IPS-18a (cell line): ENCODE data around the gene CLEC16A.

ENCODE experiments used
- H3K27ac ChIP-seq: one replicate; pipeline ENCODE4 v1.5.1; 2013; ENCODE audit warnings: low read length
- H3K27me3 ChIP-seq: one replicate; pipeline ENCODE4 v1.6.1; 2013; ENCODE audit warnings: mild to moderate bottlenecking, low read length; ENCODE audit not compliant: control insufficient read depth, insufficient read depth
- H3K36me3 ChIP-seq: one replicate; pipeline ENCODE4 v1.6.1; 2013; ENCODE audit warnings: low read depth, low read length; ENCODE audit not compliant: control insufficient read depth
- H3K4me1 ChIP-seq: one replicate; pipeline ENCODE4 v1.6.1; 2013; ENCODE audit warnings: low read depth, low read length; ENCODE audit not compliant: control insufficient read depth
- H3K4me3 ChIP-seq: one replicate; pipeline ENCODE4 v1.5.1; 2013; ENCODE audit warnings: low read length
- H3K9ac ChIP-seq: one replicate; pipeline ENCODE4 v1.6.1; 2013; ENCODE audit warnings: mild to moderate bottlenecking, low read length, moderate library complexity
- H3K9me3 ChIP-seq: one replicate; pipeline ENCODE4 v1.6.1; 2013; ENCODE audit warnings: low read depth, low read length; ENCODE audit not compliant: control insufficient read depth

CLEC16A gene

DNA sequence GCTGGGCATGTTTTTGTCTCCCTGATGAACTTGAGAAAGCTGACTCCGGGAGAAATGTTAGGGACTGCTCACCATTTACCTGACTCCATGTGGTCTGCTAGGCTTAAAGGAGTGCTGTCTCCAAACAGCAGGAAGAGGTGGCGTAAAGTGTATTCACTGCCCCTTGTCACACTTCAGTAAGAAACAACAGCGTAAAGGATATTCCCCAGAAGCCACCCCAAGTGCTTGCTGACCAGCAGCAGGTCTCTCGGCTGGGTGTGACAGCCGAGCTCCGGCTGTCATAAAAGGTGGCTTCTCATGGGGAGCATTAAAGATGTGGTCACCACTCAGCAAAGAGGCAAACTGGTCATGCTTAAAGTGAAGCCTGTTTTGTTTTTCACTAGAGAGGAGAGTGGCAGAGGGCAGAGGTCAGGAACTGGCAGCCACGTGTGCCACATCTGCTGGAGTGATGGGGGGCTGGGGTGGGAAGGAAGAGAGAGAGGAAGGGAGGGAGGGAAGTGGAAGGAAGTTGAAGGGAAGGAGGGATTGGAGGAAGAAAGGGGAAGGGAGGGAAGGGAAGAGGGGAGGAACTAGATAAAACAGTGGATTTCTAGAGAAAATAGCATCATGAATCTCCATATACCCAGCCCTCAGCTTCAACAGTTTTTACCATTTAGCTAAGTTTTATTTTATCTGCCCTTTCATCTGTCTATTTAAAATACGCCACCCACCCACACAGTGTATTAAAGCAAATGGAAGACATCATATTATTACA is 119.3 kb downstream of the CLEC16A start:
- Histone ChIP-seq H3K4me1 (no peaks in the 10 kb centered on the region), H3K4me3 (no peak overlapping the region), H3K36me3 (peaks cover 3% of the 10 kb centered on the region), H3K27ac (no peak overlapping the region), H3K27me3 (no peaks in the 10 kb centered on the region), H3K9me3 (no peaks in the 10 kb centered on the region), H3K9ac (no peak overlapping the region)

DNA sequence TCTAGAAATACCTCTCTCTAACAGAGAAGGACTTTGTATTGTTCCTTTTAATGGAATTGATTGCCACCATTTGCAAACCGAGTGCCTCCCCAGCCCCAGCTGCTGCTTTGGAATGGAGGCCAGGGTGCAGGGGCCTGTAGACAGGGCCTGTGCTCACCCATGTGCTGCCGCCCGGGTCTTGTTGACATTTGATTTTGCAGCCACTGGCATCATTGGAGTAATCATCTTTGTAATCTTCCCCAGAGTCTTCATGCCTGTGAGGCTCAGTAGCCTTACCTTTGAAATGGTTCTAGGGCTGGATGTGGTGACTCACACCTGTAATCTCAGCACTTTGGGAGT is 119.8 kb downstream of the CLEC16A start:
- Histone ChIP-seq H3K27ac (no peak overlapping the region), H3K27me3 (no peaks in the 10 kb centered on the region), H3K4me3 (no peak overlapping the region), H3K36me3 (peaks cover 3% of the 10 kb centered on the region), H3K9me3 (no peaks in the 10 kb centered on the region), H3K9ac (no peak overlapping the region), H3K4me1 (no peaks in the 10 kb centered on the region)

DNA sequence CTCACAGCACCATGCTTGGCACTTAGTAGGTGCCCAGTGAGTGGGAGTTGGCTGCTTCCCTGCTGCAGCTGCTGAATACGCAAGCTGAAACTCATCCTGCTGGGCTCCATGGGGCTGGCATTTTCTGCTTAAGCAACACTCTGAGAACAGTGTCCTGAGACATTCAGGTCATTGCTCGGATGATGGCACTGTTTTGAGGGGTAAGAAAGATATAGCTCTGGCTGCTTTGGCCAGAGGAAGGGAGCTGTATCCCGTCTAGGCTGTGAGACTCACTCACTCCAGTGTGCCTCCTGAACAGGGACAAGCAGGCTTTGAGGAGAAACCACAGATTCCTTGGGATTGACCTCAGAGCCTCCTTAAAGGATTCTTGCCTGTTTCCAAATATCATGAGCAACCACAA is 120.5 kb downstream of the CLEC16A start:
- Histone ChIP-seq H3K27ac (no peak overlapping the region), H3K27me3 (no peaks in the 10 kb centered on the region), H3K4me3 (no peak overlapping the region), H3K36me3 (peaks cover 3% of the 10 kb centered on the region), H3K9ac (no peak overlapping the region), H3K9me3 (no peaks in the 10 kb centered on the region), H3K4me1 (no peaks in the 10 kb centered on the region)

DNA sequence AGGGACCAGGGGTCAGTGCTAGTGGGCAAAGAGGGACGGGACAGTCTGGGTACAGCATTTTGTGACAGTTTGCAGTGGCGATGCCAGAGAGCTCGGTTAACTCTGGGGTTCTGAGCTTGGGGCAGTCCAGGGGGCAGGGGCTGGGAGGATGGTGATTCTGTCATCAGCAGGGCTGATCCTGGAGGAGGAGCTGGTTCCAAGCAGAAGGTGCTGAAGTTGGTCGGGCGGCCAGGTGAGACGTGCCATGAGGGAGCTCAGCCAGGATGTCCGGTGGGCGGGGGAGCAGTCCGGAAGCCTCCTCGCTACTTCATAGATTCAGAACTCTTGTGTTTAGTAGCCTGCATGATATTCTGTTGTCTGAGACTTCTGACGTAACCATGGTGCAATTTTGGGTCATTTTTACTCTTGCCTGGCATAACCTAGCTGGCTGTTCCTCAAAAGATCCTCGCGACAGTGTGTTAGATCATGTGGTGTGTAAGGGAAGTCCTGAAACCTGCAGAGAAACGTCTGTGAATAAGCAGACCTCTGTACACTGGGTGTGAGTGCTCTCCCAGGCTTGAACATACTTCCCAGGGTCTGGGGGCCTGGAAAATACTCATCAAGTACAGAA is 122.0 kb downstream of the CLEC16A start:
- no peaks in the 10 kb centered on the region for H3K27me3 ChIP-seq
- no peaks in the 10 kb centered on the region for H3K4me1 ChIP-seq
- no peak overlapping the region for H3K4me3 ChIP-seq
- no peaks in the 10 kb centered on the region for H3K9me3 ChIP-seq
- peaks cover 3% of the 10 kb centered on the region for H3K36me3 ChIP-seq
- no peak overlapping the region for H3K9ac ChIP-seq
- H3K27ac ChIP-seq: no peak overlapping the region

DNA sequence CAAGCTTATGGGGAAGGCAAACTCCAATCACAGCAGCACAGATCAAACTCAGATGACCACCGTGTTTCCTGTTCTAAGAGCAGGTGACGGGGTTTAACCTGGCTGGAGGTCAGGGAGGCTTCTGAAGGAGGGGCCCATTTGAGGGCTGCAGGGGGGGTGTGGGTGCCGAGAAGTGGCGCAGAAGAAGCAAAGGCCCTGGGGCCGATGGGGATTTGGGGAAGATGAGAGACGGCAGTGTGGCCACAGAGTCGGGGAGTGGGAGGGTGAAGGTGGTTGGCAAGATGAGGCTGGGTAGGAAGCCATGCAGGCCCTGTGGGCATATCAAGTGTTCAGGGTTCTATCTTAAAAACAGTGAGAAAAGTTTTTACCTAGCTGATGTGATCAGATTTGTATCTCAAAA is 122.9 kb downstream of the CLEC16A start:
- Histone ChIP-seq H3K27me3 (no peaks in the 10 kb centered on the region), H3K27ac (no peak overlapping the region), H3K4me1 (no peaks in the 10 kb centered on the region), H3K9me3 (no peaks in the 10 kb centered on the region), H3K4me3 (no peak overlapping the region), H3K9ac (no peak overlapping the region), H3K36me3 (peaks cover 3% of the 10 kb centered on the region)

DNA sequence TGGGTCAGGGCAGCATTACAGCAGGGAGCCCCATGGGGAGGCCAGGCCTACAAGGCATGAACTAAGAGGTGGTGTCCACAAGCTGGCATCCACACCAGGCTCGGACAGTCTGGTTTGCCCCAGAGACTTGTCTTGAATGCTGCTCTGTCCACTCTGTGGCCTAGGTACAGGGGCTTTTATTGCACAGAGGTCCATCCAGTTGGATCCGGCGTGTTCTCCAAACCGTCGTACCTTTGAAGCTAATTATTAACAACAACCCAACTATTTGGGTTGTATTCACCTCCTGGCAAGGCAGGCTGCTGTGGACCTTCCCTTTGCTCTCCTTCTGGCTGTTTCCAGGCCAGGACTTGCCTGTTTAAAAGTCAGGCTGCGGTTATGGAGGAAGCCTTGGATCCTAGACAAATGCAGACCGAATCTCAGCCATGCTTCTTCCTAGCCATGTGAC is 123.4 kb downstream of the CLEC16A start:
- no peaks in the 10 kb centered on the region for H3K27me3 ChIP-seq
- H3K27ac ChIP-seq: no peak overlapping the region
- peaks cover 3% of the 10 kb centered on the region for H3K36me3 ChIP-seq
- no peak overlapping the region for H3K4me3 ChIP-seq
- H3K9ac ChIP-seq: no peak overlapping the region
- H3K4me1 ChIP-seq: no peaks in the 10 kb centered on the region
- no peaks in the 10 kb centered on the region for H3K9me3 ChIP-seq

DNA sequence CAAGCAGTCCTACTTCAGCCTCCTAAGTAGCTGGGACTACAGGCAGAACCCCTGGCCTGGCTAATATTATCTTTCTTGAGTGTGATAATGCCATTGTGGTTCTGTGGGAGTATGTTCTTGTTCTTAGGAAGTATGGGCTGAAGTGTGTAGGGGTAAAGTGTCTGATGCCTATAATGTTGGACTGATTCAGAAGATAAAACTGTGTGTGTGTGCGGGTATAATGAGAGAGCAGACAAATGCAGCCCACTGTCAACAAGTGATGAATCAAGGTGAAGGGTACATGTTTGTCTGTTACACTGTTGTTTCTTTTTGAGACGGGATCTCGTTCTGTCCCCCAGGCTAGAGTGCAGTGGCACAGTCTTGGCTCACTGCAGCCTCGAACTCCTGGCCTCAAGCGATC is 127.5 kb downstream of the CLEC16A start:
- Histone ChIP-seq H3K4me3 (no peak overlapping the region), H3K9me3 (no peaks in the 10 kb centered on the region), H3K4me1 (no peaks in the 10 kb centered on the region), H3K36me3 (no peaks in the 10 kb centered on the region), H3K9ac (no peak overlapping the region), H3K27me3 (no peaks in the 10 kb centered on the region), H3K27ac (no peak overlapping the region)

DNA sequence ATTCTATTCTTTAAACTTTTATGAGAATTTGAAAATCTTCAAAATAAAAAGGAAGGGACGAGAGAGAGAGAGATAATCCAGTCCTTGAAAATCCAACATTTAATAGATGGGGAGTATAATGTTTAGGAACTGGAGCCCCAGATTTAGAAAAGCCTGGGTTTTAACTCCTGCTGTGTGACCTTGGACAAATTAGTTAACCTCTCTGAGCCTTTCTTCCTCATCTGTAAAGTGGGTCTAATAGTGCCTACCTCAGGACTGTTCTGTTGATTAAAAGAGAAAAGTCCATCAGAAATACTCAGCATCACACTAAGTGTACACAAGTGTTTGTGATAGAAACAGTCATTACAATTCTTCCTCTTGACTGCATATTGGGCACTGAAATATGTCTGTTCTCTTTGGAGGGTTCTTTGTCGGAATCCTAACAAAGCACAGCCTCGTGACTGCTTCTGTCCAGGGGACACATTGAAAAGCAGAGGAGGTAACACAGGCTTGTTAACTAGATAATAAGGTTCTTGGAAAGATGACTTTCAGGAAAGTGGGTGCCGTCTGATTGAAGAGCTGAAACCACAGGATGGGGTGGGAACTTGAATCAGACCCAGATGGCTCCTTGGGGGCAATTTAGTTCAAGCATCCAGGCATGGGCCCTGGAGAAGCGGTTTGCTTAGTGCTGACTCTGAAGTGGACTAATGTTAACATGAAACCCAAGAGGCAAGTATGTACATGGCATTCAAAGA is 128.2 kb downstream of the CLEC16A start:
- Histone ChIP-seq H3K4me3 (no peak overlapping the region), H3K9me3 (no peaks in the 10 kb centered on the region), H3K4me1 (no peaks in the 10 kb centered on the region), H3K27me3 (no peaks in the 10 kb centered on the region), H3K36me3 (no peaks in the 10 kb centered on the region), H3K27ac (no peak overlapping the region), H3K9ac (no peak overlapping the region)

DNA sequence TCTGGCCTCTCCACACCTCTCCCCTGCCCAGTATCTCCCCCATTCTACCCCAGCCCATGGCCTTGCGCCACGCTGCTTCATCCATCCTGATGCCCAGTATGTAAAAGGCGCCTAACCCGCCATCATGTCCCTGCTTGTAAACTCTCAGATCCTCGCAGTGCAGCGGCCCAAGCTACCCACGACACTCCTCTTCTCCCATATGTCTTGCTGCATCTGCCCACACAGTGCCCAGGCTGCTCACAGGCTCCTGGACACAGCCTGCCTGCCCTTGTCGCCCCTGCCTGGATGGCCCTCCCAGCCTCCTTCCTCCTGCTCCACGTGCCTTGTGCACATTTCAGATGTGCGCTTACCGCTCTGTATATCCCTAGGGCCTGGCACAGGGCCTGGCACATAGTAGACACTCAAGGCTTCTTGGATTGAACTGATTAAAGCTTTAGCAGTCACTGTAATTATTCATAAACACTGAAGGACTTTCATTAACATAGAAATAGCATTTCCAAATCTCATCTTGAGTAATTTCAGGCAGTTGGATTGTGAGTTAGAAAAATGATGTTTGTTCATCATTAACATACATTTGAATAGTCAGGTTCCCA is 129.1 kb downstream of the CLEC16A start:
- no peak overlapping the region for H3K9ac ChIP-seq
- H3K4me3 ChIP-seq: no peak overlapping the region
- H3K4me1 ChIP-seq: no peaks in the 10 kb centered on the region
- H3K27me3 ChIP-seq: no peaks in the 10 kb centered on the region
- no peaks in the 10 kb centered on the region for H3K9me3 ChIP-seq
- no peaks in the 10 kb centered on the region for H3K36me3 ChIP-seq
- no peak overlapping the region for H3K27ac ChIP-seq

DNA sequence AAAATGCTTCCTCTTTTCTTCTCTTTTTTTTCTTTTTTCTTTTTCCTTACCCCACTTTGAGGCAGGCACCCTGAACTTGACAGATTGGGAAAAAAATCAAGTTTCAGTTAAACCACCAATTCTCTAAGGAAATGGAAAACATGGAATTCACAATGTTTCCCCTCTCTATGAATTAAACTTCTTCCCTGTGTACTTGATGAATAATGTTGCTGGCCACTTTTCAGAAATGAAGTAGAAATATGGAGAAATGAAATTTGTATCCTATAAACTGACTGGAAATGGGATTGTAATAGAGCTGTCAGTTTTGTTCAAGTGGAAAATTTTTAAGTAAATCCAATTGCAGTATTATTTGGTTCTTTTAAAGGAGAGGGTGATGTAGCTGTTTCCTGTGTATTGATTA is 129.8 kb downstream of the CLEC16A start:
- no peak overlapping the region for H3K27ac ChIP-seq
- no peaks in the 10 kb centered on the region for H3K36me3 ChIP-seq
- H3K27me3 ChIP-seq: no peaks in the 10 kb centered on the region
- no peak overlapping the region for H3K9ac ChIP-seq
- H3K9me3 ChIP-seq: no peaks in the 10 kb centered on the region
- H3K4me1 ChIP-seq: no peaks in the 10 kb centered on the region
- no peak overlapping the region for H3K4me3 ChIP-seq

DNA sequence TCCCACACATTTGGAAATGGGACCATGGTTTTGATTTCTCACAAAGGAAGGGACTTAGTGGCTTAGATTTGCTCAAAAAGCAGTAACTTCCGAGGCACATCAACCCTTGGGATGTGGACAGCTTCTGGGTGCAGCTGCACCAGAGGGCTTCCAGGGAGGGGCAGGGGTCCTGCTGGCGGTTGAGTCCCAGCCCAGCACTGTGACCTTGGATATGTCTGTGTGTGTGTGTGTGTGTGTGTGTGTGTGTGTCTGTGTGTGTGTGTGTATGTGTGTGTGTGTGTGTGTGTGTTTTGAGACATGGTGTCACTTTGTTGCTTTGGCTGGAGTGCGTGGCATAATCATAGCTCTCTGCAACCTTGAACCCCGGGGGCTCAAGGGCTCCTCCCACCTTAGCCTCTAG is 130.8 kb downstream of the CLEC16A start:
- no peak overlapping the region for H3K27ac ChIP-seq
- no peaks in the 10 kb centered on the region for H3K36me3 ChIP-seq
- no peak overlapping the region for H3K9ac ChIP-seq
- no peaks in the 10 kb centered on the region for H3K27me3 ChIP-seq
- H3K4me1 ChIP-seq: no peaks in the 10 kb centered on the region
- no peak overlapping the region for H3K4me3 ChIP-seq
- no peaks in the 10 kb centered on the region for H3K9me3 ChIP-seq
